Measurements from ENCODE around the gene SND1. TPM values are rescaled to one million over a fixed set of nuclear protein-coding genes. Genes with fewer than 3 reads are reported as not detected.

SND1 gene
- total and polyA plus RNA-seq, 4 donors = 59.4 to 214 (median 84.1) TPM

GRCh38 chr7:127699853-127700252, 47.9 kb downstream of the SND1 start:
- no peak for DNase-seq (ENCODE audit: low spot score)
- no peak for TF ChIP-seq JUND (IDR thresholded peaks at IDR 0.05)
- TF ChIP-seq ZBTB33 (IDR thresholded peaks at IDR 0.05) = no peak
- no peak for TF ChIP-seq NR2F2 (IDR thresholded peaks at IDR 0.05)
- no peak for TF ChIP-seq RAD21 (IDR thresholded peaks at IDR 0.05)
- no peak for TF ChIP-seq REST (IDR thresholded peaks at IDR 0.05)
- Histone ChIP-seq H3K4me3 (ENCODE audit: low read depth in 1 of 3, low read length in 3 of 3) (no peak overlapping the region), H3K4me1 (ENCODE audit: control insufficient read depth in 4 of 4, insufficient read depth in 4 of 4, low read length in 3 of 4) (no peaks in the 10 kb centered on the region), H3K27me3 (ENCODE audit: control insufficient read depth in 4 of 4, insufficient read depth in 4 of 4, low read length in 3 of 4) (no peaks in the 10 kb centered on the region), H3K9ac (ENCODE audit: low read depth in 1 of 2, low read length in 2 of 2) (no peak overlapping the region), H3K9me3 (ENCODE audit: control insufficient read depth in 4 of 4, low read length in 3 of 4) (no peaks in the 10 kb centered on the region), H3K36me3 (ENCODE audit: control insufficient read depth in 4 of 4, insufficient read depth in 3 of 4, low read depth in 1 of 4, low read length in 3 of 4) (peaks cover 16 to 82% (median 66%) of the 10 kb centered on the region in 4 donors), H3K27ac (ENCODE audit: low read depth in 1 of 2, low read length in 2 of 2) (no peak overlapping the region)
- WGBS = 81% methylated on average over 2 of the region's 2 CpGs

GRCh38 chr7:127702052-127702652, 50.2 kb downstream of the SND1 start:
- Histone ChIP-seq H3K27ac (ENCODE audit: low read depth in 1 of 2, low read length in 2 of 2) (no peak overlapping the region), H3K4me1 (ENCODE audit: control insufficient read depth in 4 of 4, insufficient read depth in 4 of 4, low read length in 3 of 4) (no peaks in the 10 kb centered on the region), H3K4me3 (ENCODE audit: low read depth in 1 of 3, low read length in 3 of 3) (no peak overlapping the region), H3K9me3 (ENCODE audit: control insufficient read depth in 4 of 4, low read length in 3 of 4) (no peaks in the 10 kb centered on the region), H3K36me3 (ENCODE audit: control insufficient read depth in 4 of 4, insufficient read depth in 3 of 4, low read depth in 1 of 4, low read length in 3 of 4) (peaks cover 20 to 87% (median 73%) of the 10 kb centered on the region in 4 donors), H3K27me3 (ENCODE audit: control insufficient read depth in 4 of 4, insufficient read depth in 4 of 4, low read length in 3 of 4) (no peaks in the 10 kb centered on the region), H3K9ac (ENCODE audit: low read depth in 1 of 2, low read length in 2 of 2) (no peak overlapping the region)
- DNase-seq (ENCODE audit: low spot score) = no peak
- TF ChIP-seq EGR1 (IDR thresholded peaks at IDR 0.05; ENCODE audit: low read depth in 2 of 2) (no peak), CTCF (IDR thresholded peaks at IDR 0.05; ENCODE audit: low read depth, low read length, missing input control) (no peak), JUND (IDR thresholded peaks at IDR 0.05) (no peak), FOXA2 (IDR thresholded peaks at IDR 0.05) (no peak), RAD21 (IDR thresholded peaks at IDR 0.05) (no peak), FOXA1 (IDR thresholded peaks at IDR 0.05) (no peak), ZBTB33 (IDR thresholded peaks at IDR 0.05) (no peak), TAF1 (conservative IDR thresholded peaks at IDR 0.05) (no peak), HNF4A (conservative IDR thresholded peaks at IDR 0.05) (no peak), RXRA (IDR thresholded peaks at IDR 0.05) (no peak), ATF3 (IDR thresholded peaks at IDR 0.05) (no peak), SP1 (IDR thresholded peaks at IDR 0.05) (no peak), YY1 (IDR thresholded peaks at IDR 0.05) (no peak), REST (IDR thresholded peaks at IDR 0.05) (no peak), GABPA (IDR thresholded peaks at IDR 0.05 in 1 of 2, conservative IDR thresholded peaks at IDR 0.05 in 1 of 2) (no peak), HNF4G (IDR thresholded peaks at IDR 0.05) (no peak), MAX (IDR thresholded peaks at IDR 0.05) (no peak), NR2F2 (IDR thresholded peaks at IDR 0.05) (no peak)
- WGBS = 87% methylated on average over 6 of the region's 6 CpGs

All from liver (tissue), 9 donors.